Fibroblast of lung (primary cell): Measurements from ENCODE around the gene NUS1. TPM values are rescaled to one million over a fixed set of nuclear protein-coding genes. Genes with fewer than 3 reads are reported as not detected.
"Not testable (repeated sequence)": the region's sequence is repeated elsewhere in the genome, so short reads cannot be mapped to it uniquely, and the experiment has no call there.

Experiments used
- DNase-seq, 2 donors: peaks; one replicate each; pipeline versions ENCODE4 v3.0.0 to v3.0.0-alpha.2; 2010; ENCODE audit warnings: low read depth in 2 of 2
- H2AFZ ChIP-seq: 2 replicates; pipeline ENCODE4 v1.5.1; 2012; ENCODE audit warnings: low read length, control low read depth, inconsistent platforms
- H3K27ac ChIP-seq: 2 replicates; pipeline ENCODE4 v1.5.1; 2011; ENCODE audit warnings: low read length, control low read depth; ENCODE audit not compliant: insufficient read depth
- H3K27me3 ChIP-seq: 2 replicates; pipeline ENCODE4 v1.5.1; 2011; ENCODE audit warnings: mild to moderate bottlenecking, low read length; ENCODE audit not compliant: control insufficient read depth, insufficient read depth
- H3K36me3 ChIP-seq: 2 replicates; pipeline ENCODE4 v1.5.1; 2011; ENCODE audit warnings: low read length; ENCODE audit not compliant: control insufficient read depth, insufficient read depth
- H3K4me1 ChIP-seq: 2 replicates; pipeline ENCODE4 v1.5.1; 2011; ENCODE audit warnings: low read length; ENCODE audit not compliant: control insufficient read depth, insufficient read depth; ENCODE audit errors: extremely low read depth
- H3K4me2 ChIP-seq: 2 replicates; pipeline ENCODE4 v1.5.1; 2011; ENCODE audit warnings: low read length, control low read depth; ENCODE audit not compliant: insufficient read depth; ENCODE audit errors: extremely low read depth
- H3K4me3 ChIP-seq, 4 experiments: fragments of 200-600 bp in 1 of 4; sonication (generic) in 1 of 4; replicated peaks in 1 of 4; 2 replicates each; pipeline ENCODE4 v1.5.1; 2011 to 2016; ENCODE audit warnings: low read length in 4 of 4, low read depth in 3 of 4, mild to moderate bottlenecking in 3 of 4, control low read depth in 2 of 4, inconsistent platforms in 1 of 4, mixed read lengths in 1 of 4; ENCODE audit not compliant: insufficient read depth in 1 of 4; ENCODE audit errors: control extremely low read depth in 1 of 4
- H3K79me2 ChIP-seq: 2 replicates; pipeline ENCODE4 v1.5.1; 2012; ENCODE audit warnings: mild to moderate bottlenecking, low read length, inconsistent platforms; ENCODE audit not compliant: control insufficient read depth, insufficient read depth
- H3K9ac ChIP-seq: 2 replicates; pipeline ENCODE4 v1.5.1; 2011; ENCODE audit warnings: mild to moderate bottlenecking, low read length, control low read depth; ENCODE audit not compliant: insufficient read depth
- H3K9me3 ChIP-seq: 2 replicates; pipeline ENCODE4 v1.5.1; 2012; ENCODE audit warnings: low read depth, low read length; ENCODE audit not compliant: control insufficient read depth, insufficient read depth
- H4K20me1 ChIP-seq: 2 replicates; pipeline ENCODE4 v1.5.1; 2011; ENCODE audit warnings: low read length; ENCODE audit not compliant: control insufficient read depth, insufficient read depth; ENCODE audit errors: extremely low read depth
- EZH2 ChIP-seq: IDR thresholded peaks from 2 replicates; pipeline ENCODE4 v1.5.1; 2012; ENCODE audit warnings: low read length, control low read depth, mild to moderate bottlenecking; ENCODE audit errors: missing control alignments
- polyA plus RNA-seq, 2 donors: library from polyadenylated mRNA; depleted of rRNA in 1 of 2; stranded (reverse) in 1 of 2; unstranded in 1 of 2; fragments of >200 nt; gene quantifications; 2 replicates each; pipeline ENCODE4 v1.2.1, GENCODE V29; 2011 to 2012; ENCODE audit warnings: missing spikeins in 1 of 2
- total RNA-seq: library from RNA; depleted of rRNA; stranded (reverse); fragments of >200 nt; gene quantifications from 2 replicates; pipeline ENCODE4 v1.2.1, GENCODE V29; 2014
- TF ChIP-seq, protein P1 (sequence below), 2 donors: IDR thresholded peaks in 1 of 2; conservative IDR thresholded peaks in 1 of 2; 1 replicate in 1 of 2; 2 replicates in 1 of 2; pipeline ENCODE4 v1.5.1; 2011 to 2012; ENCODE audit warnings: low read length in 2 of 2, control low read depth in 1 of 2, inconsistent platforms in 1 of 2, low read depth in 1 of 2, mild to moderate bottlenecking in 1 of 2

Gene NUS1
- total and polyA plus RNA-seq, 2 donors (not counting 1 experiment from before 2014, with no cell fraction given), result 15.4 to 32.9 TPM

DNA sequence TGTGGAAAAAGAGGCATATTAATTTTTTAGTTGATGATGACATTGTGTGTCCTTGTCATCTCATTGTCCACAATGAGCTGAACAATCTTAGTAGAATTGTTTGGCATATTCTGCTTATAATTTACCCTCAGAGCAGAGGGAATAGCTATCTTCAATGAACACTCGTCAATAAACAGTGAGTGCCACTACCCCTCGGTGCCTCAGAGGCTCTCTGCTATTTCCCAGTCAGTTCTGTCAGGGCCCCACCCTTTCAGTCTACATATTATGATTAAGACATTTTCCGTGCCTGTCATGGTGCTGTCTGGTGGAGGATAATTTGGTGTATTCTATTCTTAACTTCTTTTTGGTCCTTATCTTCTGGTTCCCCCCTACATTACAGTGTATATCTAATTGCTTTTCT is 31.2 kb downstream of the NUS1 start:
- Histone ChIP-seq H3K27me3 (no peaks in the 10 kb centered on the region), H2AFZ (no peak overlapping the region), H3K4me3 (no peak overlapping the region), H3K9ac (no peak overlapping the region), H3K4me1 (no peaks in the 10 kb centered on the region), H3K4me2 (no peak overlapping the region), H3K27ac (no peak overlapping the region), H3K36me3 (no peaks in the 10 kb centered on the region), H4K20me1 (no peaks in the 10 kb centered on the region), H3K9me3 (no peaks in the 10 kb centered on the region), H3K79me2 (no peaks in the 10 kb centered on the region)
- TF ChIP-seq EZH2, result no peak
- TF ChIP-seq, protein P1, sequence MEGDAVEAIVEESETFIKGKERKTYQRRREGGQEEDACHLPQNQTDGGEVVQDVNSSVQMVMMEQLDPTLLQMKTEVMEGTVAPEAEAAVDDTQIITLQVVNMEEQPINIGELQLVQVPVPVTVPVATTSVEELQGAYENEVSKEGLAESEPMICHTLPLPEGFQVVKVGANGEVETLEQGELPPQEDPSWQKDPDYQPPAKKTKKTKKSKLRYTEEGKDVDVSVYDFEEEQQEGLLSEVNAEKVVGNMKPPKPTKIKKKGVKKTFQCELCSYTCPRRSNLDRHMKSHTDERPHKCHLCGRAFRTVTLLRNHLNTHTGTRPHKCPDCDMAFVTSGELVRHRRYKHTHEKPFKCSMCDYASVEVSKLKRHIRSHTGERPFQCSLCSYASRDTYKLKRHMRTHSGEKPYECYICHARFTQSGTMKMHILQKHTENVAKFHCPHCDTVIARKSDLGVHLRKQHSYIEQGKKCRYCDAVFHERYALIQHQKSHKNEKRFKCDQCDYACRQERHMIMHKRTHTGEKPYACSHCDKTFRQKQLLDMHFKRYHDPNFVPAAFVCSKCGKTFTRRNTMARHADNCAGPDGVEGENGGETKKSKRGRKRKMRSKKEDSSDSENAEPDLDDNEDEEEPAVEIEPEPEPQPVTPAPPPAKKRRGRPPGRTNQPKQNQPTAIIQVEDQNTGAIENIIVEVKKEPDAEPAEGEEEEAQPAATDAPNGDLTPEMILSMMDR (conservative IDR thresholded peaks at IDR 0.05 in 1 of 2, IDR thresholded peaks at IDR 0.05 in 1 of 2; ENCODE audit: low read depth in 1 of 2, low read length in 2 of 2), result no peak
- no peak for DNase-seq

GRCh38 chr6:117706936-117707509 is 31.8 kb downstream of the NUS1 start:
- DNase-seq, H2AFZ ChIP-seq, H3K4me2 ChIP-seq, H3K4me3 ChIP-seq, H3K27ac ChIP-seq, H3K9ac ChIP-seq, H4K20me1 ChIP-seq, H3K27me3 ChIP-seq, H3K79me2 ChIP-seq, H3K36me3 ChIP-seq, H3K9me3 ChIP-seq, H3K4me1 ChIP-seq: not testable (repeated sequence)

- Histone ChIP-seq H3K9me3 (no peaks in the 10 kb centered on the region), H3K4me2 (no peak overlapping the region), H3K27me3 (no peaks in the 10 kb centered on the region), H3K4me3 (no peak overlapping the region), H3K36me3 (no peaks in the 10 kb centered on the region), H3K9ac (no peak overlapping the region), H2AFZ (no peak overlapping the region), H3K4me1 (no peaks in the 10 kb centered on the region), H4K20me1 (no peaks in the 10 kb centered on the region), H3K79me2 (no peaks in the 10 kb centered on the region), H3K27ac (no peak overlapping the region)
- TF ChIP-seq, protein P1 (conservative IDR thresholded peaks at IDR 0.05 in 1 of 2, IDR thresholded peaks at IDR 0.05 in 1 of 2; ENCODE audit: low read depth in 1 of 2, low read length in 2 of 2), result no peak
- TF ChIP-seq EZH2, result no peak
- DNase-seq, result no peak
Measured at GRCh38 chr6:117711369-117711768, 36.1 kb downstream of the NUS1 start.
